GM10266 (cell line): ENCODE measurements around the gene ARAP1.

Experiments
- DNase-seq: peaks from one replicate; pipeline ENCODE4 v3.0.0; 2012; ENCODE audit errors: extremely low spot score
- CTCF ChIP-seq: IDR thresholded peaks from 2 replicates; pipeline ENCODE4 v1.5.1; 2012; ENCODE audit warnings: mild to moderate bottlenecking, low read depth; ENCODE audit not compliant: control insufficient read depth, insufficient read depth; ENCODE audit errors: missing control alignments

The ARAP1 gene

GRCh38 chr11:72657411-72658100 lies 94.7 kb downstream of the ARAP1 start:
- no peak for DNase-seq
- no peak for TF ChIP-seq CTCF

- TF ChIP-seq CTCF, result no peak
- DNase-seq, result no peak
Measured at GRCh38 chr11:72655896-72656464, 96.2 kb downstream of the ARAP1 start.

- TF ChIP-seq CTCF, result no peak
- no peak for DNase-seq
Measured at GRCh38 chr11:72655014-72655413, 97.2 kb downstream of the ARAP1 start.

GRCh38 chr11:72653649-72654048 lies 98.6 kb downstream of the ARAP1 start:
- DNase-seq, result no peak
- no peak for TF ChIP-seq CTCF

GRCh38 chr11:72652873-72653630 lies 99.2 kb downstream of the ARAP1 start:
- DNase-seq, result no peak

GRCh38 chr11:72652133-72652532 lies 100.1 kb downstream of the ARAP1 start:
- no peak for TF ChIP-seq CTCF
- no peak for DNase-seq

More at GRCh38 chr11:72652873-72653630, 99.2 kb downstream of the ARAP1 start:
- no peak for TF ChIP-seq CTCF

- DNase-seq, result no peak
- no peak for TF ChIP-seq CTCF
Measured at GRCh38 chr11:72649215-72649976, 102.8 kb downstream of the ARAP1 start.
